Caco-2 (cell line): ENCODE measurements around the gene NAXD. TPM values are rescaled to one million over a fixed set of nuclear protein-coding genes. Genes with fewer than 3 reads are reported as not detected.

Experiments used
- BruUV-seq: library from RNA; stranded (reverse); fragments of 400-500 nt; replicated peaks from 2 replicates; lab custom pipeline; 2021; lab: Mats Ljungman, UMichigan
- CTCF ChIA-PET: fragments of 300-600 bp; sonication (Branson Sonifier 250); formaldehyde crosslinking; loops from one replicate; lab custom pipeline; 2022; ENCODE audit warnings: antibody characterized with exemption; lab: Charles Lee
- POLR2A ChIA-PET: fragments of 300-600 bp; sonication (Branson Sonifier 250); formaldehyde crosslinking; loops from one replicate; lab custom pipeline; 2022; ENCODE audit warnings: antibody characterized with exemption; lab: Charles Lee
- DNase-seq, 2 experiments: peaks; one replicate each; pipeline versions ENCODE4 v3.0.0 to v3.0.0-alpha.2; 2020 to 2022
- H3K27me3 ChIP-seq: replicated peaks from 2 replicates; pipeline ENCODE4 v1.6.0; 2011; ENCODE audit warnings: low read length; ENCODE audit not compliant: control insufficient read depth, insufficient read depth
- H3K36me3 ChIP-seq: 2 replicates; pipeline ENCODE4 v1.5.1; 2011; ENCODE audit warnings: low read length; ENCODE audit not compliant: control insufficient read depth, insufficient read depth
- H3K4me1 ChIP-seq: fragments of 250-450 bp; sonication (Bioruptor Pico); 2 replicates; pipeline ENCODE4 v1.5.1; 2020; ENCODE audit warnings: mild to moderate bottlenecking
- H3K4me3 ChIP-seq: 2 replicates; pipeline ENCODE4 v1.5.1; 2011; ENCODE audit warnings: low read depth, mild to moderate bottlenecking, control low read depth, low read length
- H3K9me3 ChIP-seq: fragments of 250-450 bp; sonication (Bioruptor Pico); 2 replicates; pipeline ENCODE4 v1.5.1; 2020; ENCODE audit warnings: mild to moderate bottlenecking, moderate library complexity
- H3K27ac Mint-ChIP-seq: one replicate; pipeline ENCODE4 v1.8.0; 2022; ENCODE audit warnings: mixed read lengths; ENCODE audit not compliant: unreplicated experiment
- H3K27me3 Mint-ChIP-seq: one replicate; pipeline ENCODE4 v1.8.0; 2022; ENCODE audit warnings: mixed read lengths; ENCODE audit not compliant: insufficient read depth, unreplicated experiment
- H3K36me3 Mint-ChIP-seq: one replicate; pipeline ENCODE4 v1.8.0; 2022; ENCODE audit warnings: mild to moderate bottlenecking, mixed read lengths; ENCODE audit not compliant: insufficient read depth, unreplicated experiment
- H3K4me1 Mint-ChIP-seq: one replicate; pipeline ENCODE4 v1.8.0; 2022; ENCODE audit warnings: low read depth, mixed read lengths; ENCODE audit not compliant: unreplicated experiment
- H3K4me3 Mint-ChIP-seq: one replicate; pipeline ENCODE4 v1.8.0; 2022; ENCODE audit warnings: mild to moderate bottlenecking, moderate library complexity, mixed read lengths; ENCODE audit not compliant: unreplicated experiment
- H3K9me3 Mint-ChIP-seq: one replicate; pipeline ENCODE4 v1.8.0; 2022; ENCODE audit warnings: mixed read lengths; ENCODE audit not compliant: unreplicated experiment
- intact Hi-C: fragments of 100-400 bp; cut with micrococcal nuclease; formaldehyde crosslinking; loops from one replicate; pipeline ENCODE4 v1.10.0; 2022; ENCODE audit not compliant: unreplicated experiment
- total RNA-seq: library from RNA; stranded (reverse); gene quantifications from 2 replicates; pipeline ENCODE4 v1.2.3, GENCODE V29; 2022
- TF ChIP-seq, protein P1 (sequence below), 2 experiments: fragments of 200-600 bp in 1 of 2; IDR thresholded peaks; 1 replicate in 1 of 2; 2 replicates in 1 of 2; pipeline versions ENCODE4 v1.5.1 to v1.8.0; 2011 to 2022; ENCODE audit warnings: antibody characterized with exemption in 1 of 2, control low read depth in 1 of 2, inconsistent platforms in 1 of 2, low read depth in 1 of 2, low read length in 1 of 2, mild to moderate bottlenecking in 1 of 2, moderate library complexity in 1 of 2; ENCODE audit not compliant: insufficient read depth in 1 of 2, severe bottlenecking in 1 of 2, unreplicated experiment in 1 of 2

The NAXD gene
- total RNA-seq, 1 experiment from 2014 or later, result 51.5 TPM

DNA sequence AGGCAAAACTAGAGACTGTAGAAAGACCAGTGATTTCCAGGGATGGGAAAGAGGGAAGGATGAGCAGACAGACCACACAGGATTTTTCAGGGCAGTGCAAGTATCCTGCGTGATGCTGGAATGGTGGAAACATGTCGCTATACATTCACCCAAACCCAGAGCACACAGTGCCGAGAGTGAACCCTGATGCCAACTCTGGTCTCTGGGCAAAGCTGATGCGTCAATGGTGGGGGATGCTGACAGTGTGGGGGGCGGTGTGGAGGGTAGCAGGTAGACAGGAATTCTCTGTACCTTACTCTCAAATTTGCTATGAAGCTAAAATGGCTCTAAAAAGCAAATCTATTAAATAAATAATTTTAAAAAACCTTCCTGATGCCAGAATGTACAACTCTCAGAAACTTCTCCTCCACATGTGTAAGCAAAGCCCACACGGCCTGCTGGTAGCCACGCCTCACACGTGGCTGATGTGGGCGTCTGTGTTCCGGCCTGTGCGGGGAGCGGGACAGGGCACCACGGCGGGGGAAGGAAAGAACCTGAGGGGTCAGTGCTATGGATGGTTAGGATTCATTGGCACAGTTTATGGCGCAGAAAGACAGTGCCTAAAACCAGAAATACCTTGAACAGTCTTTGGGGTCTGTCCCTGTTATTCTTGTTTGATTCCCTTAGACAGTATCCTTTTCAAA lies 66.7 kb downstream of the NAXD start:
- peaks cover 4% of the 10 kb centered on the region for H3K36me3 ChIP-seq
- BruUV-seq, result no TSS peak
- no peak for DNase-seq
- H3K4me1 ChIP-seq, result no peaks in the 10 kb centered on the region; the same call in 1 of the 2 replicates
- H3K9me3 Mint-ChIP-seq, result no peaks in the 10 kb centered on the region
- CTCF ChIA-PET, result interaction anchor here (0.9 kb wide), 1 partner anchor 136 kb away, joined by 3 read pairs; no protein-coding TSS in a partner anchor
- H3K27me3 Mint-ChIP-seq, result no peaks in the 10 kb centered on the region
- H3K27me3 ChIP-seq, result no peaks in the 10 kb centered on the region
- peaks cover 6% of the 10 kb centered on the region for H3K4me1 Mint-ChIP-seq
- H3K36me3 Mint-ChIP-seq, result peaks cover 69% of the 10 kb centered on the region
- intact Hi-C loops, result loop anchor here (1.0 to 5.0 kb wide), 2 partner anchors 32 to 135 kb away; no protein-coding TSS in a partner anchor
- no peak overlapping the region for H3K4me3 Mint-ChIP-seq
- H3K9me3 ChIP-seq, result no peaks in the 10 kb centered on the region
- no peak overlapping the region for H3K4me3 ChIP-seq
- POLR2A ChIA-PET, result no interaction called here
- no peak overlapping the region for H3K27ac Mint-ChIP-seq
- TF ChIP-seq, protein P1, sequence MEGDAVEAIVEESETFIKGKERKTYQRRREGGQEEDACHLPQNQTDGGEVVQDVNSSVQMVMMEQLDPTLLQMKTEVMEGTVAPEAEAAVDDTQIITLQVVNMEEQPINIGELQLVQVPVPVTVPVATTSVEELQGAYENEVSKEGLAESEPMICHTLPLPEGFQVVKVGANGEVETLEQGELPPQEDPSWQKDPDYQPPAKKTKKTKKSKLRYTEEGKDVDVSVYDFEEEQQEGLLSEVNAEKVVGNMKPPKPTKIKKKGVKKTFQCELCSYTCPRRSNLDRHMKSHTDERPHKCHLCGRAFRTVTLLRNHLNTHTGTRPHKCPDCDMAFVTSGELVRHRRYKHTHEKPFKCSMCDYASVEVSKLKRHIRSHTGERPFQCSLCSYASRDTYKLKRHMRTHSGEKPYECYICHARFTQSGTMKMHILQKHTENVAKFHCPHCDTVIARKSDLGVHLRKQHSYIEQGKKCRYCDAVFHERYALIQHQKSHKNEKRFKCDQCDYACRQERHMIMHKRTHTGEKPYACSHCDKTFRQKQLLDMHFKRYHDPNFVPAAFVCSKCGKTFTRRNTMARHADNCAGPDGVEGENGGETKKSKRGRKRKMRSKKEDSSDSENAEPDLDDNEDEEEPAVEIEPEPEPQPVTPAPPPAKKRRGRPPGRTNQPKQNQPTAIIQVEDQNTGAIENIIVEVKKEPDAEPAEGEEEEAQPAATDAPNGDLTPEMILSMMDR (IDR thresholded peaks at IDR 0.05; ENCODE audit: insufficient read depth in 1 of 2, low read depth in 1 of 2, low read length in 1 of 2, severe bottlenecking in 1 of 2, unreplicated experiment in 1 of 2), result no peak

DNA sequence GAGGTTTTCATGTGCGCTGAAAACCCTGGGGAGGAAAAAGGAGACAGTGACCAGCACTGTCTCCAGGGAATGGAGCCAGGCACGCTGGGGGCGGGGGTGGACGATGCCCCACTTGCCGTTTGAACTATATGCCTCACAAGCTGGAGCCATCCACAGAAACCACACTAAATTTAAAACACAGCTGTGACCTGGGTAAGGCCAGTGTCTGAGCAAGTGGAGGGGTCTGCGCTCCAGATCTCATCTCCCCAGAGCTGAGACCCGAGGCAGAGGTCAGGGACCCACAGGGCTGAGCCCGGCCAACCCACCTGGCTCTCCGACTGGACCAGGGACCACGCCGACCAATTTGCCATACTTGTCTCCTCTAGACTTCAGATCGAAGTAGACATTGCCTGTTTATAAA lies 67.4 kb downstream of the NAXD start:
- H3K27me3 Mint-ChIP-seq, result no peaks in the 10 kb centered on the region
- H3K36me3 ChIP-seq, result peaks cover 4% of the 10 kb centered on the region
- no peak overlapping the region for H3K4me3 ChIP-seq
- H3K9me3 ChIP-seq, result no peaks in the 10 kb centered on the region
- POLR2A ChIA-PET, result interaction anchor here (0.9 kb wide), 1 partner anchor 10 kb away, joined by 4 read pairs; no protein-coding TSS in a partner anchor
- no peaks in the 10 kb centered on the region; the same call in 1 of the 2 replicates for H3K4me1 ChIP-seq
- peaks cover 72% of the 10 kb centered on the region for H3K36me3 Mint-ChIP-seq
- H3K27ac Mint-ChIP-seq, result no peak overlapping the region
- H3K4me3 Mint-ChIP-seq, result no peak overlapping the region
- DNase-seq, result no peak
- intact Hi-C loops, result loop anchor here (5.0 kb wide), 1 partner anchor 135 kb away; no protein-coding TSS in a partner anchor
- peaks cover 6% of the 10 kb centered on the region for H3K4me1 Mint-ChIP-seq
- CTCF ChIA-PET, result interaction anchor here (0.6 to 0.9 kb wide), 4 partner anchors 12 to 136 kb away, joined by 3 to 6 read pairs (median 3); no protein-coding TSS in a partner anchor
- BruUV-seq, result no TSS peak
- no peaks in the 10 kb centered on the region for H3K9me3 Mint-ChIP-seq
- H3K27me3 ChIP-seq, result no peaks in the 10 kb centered on the region
- TF ChIP-seq, protein P1 (IDR thresholded peaks at IDR 0.05; ENCODE audit: insufficient read depth in 1 of 2, low read depth in 1 of 2, low read length in 1 of 2, severe bottlenecking in 1 of 2, unreplicated experiment in 1 of 2), result no peak

DNA sequence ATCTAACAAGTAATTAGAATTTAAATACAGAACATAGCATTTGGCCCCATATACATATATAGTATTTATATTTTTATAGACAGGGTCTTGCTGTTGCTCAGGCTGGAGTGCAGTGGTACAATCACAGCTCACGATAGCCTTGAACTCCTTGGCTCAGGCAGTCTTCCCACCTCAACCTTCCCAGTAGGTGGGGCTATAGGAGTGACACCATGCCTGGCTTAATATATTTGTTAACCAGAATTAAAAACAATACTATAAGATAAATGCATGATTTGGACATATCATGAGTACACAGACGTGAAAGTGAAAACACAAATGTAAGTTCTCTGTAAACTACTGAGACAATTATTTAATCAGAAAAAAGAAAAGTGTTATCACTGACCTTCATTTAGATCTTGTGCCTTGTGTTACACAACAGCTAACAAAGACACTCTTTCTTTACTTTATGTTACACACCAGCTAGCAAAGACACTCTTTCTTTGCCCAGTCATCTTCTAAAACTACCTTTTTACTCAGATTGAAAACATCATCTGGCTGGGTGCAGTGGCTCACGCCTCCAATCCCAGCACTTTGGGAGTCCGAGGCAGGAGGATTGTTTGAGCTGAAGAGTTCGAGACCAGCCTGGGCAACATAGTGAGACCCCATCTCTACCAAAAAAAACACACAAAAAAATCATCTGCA lies 68.0 kb downstream of the NAXD start:
- Histone ChIP-seq H3K9me3 (no peaks in the 10 kb centered on the region), H3K27me3 (no peaks in the 10 kb centered on the region), H3K4me3 (no peak overlapping the region), H3K4me1 (no peaks in the 10 kb centered on the region; the same call in 1 of the 2 replicates), H3K36me3 (peaks cover 4% of the 10 kb centered on the region)
- ChIA-PET CTCF (interaction anchor here (0.6 to 1.0 kb wide), 6 partner anchors 13 to 137 kb away, joined by 3 to 6 read pairs (median 3); no protein-coding TSS in a partner anchor), POLR2A (interaction anchor here (0.9 kb wide), 1 partner anchor 10 kb away, joined by 4 read pairs; no protein-coding TSS in a partner anchor)
- no peaks in the 10 kb centered on the region for H3K9me3 Mint-ChIP-seq
- H3K4me3 Mint-ChIP-seq, result no peak overlapping the region
- no peak overlapping the region for H3K27ac Mint-ChIP-seq
- no TSS peak for BruUV-seq
- TF ChIP-seq, protein P1 (IDR thresholded peaks at IDR 0.05; ENCODE audit: insufficient read depth in 1 of 2, low read depth in 1 of 2, low read length in 1 of 2, severe bottlenecking in 1 of 2, unreplicated experiment in 1 of 2), result peak in 1 of 2 experiments; percentile 31
- intact Hi-C loops, result loop anchor here (5.0 kb wide), 1 partner anchor 134 kb away; no protein-coding TSS in a partner anchor
- DNase-seq, result peak in 1 of 2 experiments; percentile 29
- peaks cover 6% of the 10 kb centered on the region for H3K4me1 Mint-ChIP-seq
- peaks cover 68% of the 10 kb centered on the region for H3K36me3 Mint-ChIP-seq
- no peaks in the 10 kb centered on the region for H3K27me3 Mint-ChIP-seq
